CD14-positive monocyte (primary cell): Measurements from ENCODE around the gene GNAL. TPM values are rescaled to one million over a fixed set of nuclear protein-coding genes. Genes with fewer than 3 reads are reported as not detected.

ENCODE experiments used
- DNase-seq, 3 donors: peaks; one replicate each; pipeline ENCODE4 v3.0.0-alpha.2; 2011 to 2022
- H2AFZ ChIP-seq: 2 replicates; pipeline ENCODE4 v1.6.0; 2012; ENCODE audit warnings: mild to moderate bottlenecking, low read depth, low read length, inconsistent platforms; ENCODE audit not compliant: insufficient read depth, poor library complexity, severe bottlenecking
- H3K27ac ChIP-seq, 2 donors: 1 replicate in 1 of 2; 2 replicates in 1 of 2; pipeline ENCODE4 v1.5.1; 2012 to 2013; ENCODE audit warnings: low read length in 2 of 2, control low read depth in 1 of 2, inconsistent platforms in 1 of 2, low read depth in 1 of 2, mild to moderate bottlenecking in 1 of 2
- H3K27me3 ChIP-seq, 2 donors: one replicate each; pipeline versions ENCODE4 v1.6.0 to v1.6.1; 2011 to 2013; ENCODE audit warnings: low read length in 2 of 2; ENCODE audit not compliant: control insufficient read depth in 2 of 2, insufficient read depth in 2 of 2
- H3K36me3 ChIP-seq, 2 donors: replicated peaks in 1 of 2; 1 replicate in 1 of 2; 2 replicates in 1 of 2; pipeline versions ENCODE4 v1.5.1 to v1.6.1; 2012 to 2013; ENCODE audit warnings: low read length in 2 of 2, control low read depth in 1 of 2, inconsistent platforms in 1 of 2, mild to moderate bottlenecking in 1 of 2; ENCODE audit not compliant: insufficient read depth in 2 of 2, control insufficient read depth in 1 of 2
- H3K4me1 ChIP-seq, 2 donors: 1 replicate in 1 of 2; 2 replicates in 1 of 2; pipeline versions ENCODE4 v1.5.1 to v1.6.1; 2012 to 2013; ENCODE audit warnings: low read length in 2 of 2, control low read depth in 1 of 2, inconsistent platforms in 1 of 2, mild to moderate bottlenecking in 1 of 2, moderate library complexity in 1 of 2; ENCODE audit not compliant: insufficient read depth in 2 of 2, control insufficient read depth in 1 of 2
- H3K4me2 ChIP-seq: replicated peaks from 2 replicates; pipeline ENCODE3; 2012; ENCODE audit warnings: low read length, moderate library complexity, mild to moderate bottlenecking; ENCODE audit not compliant: poor library complexity, severe bottlenecking; ENCODE audit errors: extremely low read depth
- H3K4me3 ChIP-seq, 3 experiments: fragments of 200-600 bp in 1 of 3; sonication (generic) in 1 of 3; replicated peaks in 1 of 3; 1 replicate in 2 of 3; 2 replicates in 1 of 3; pipeline ENCODE4 v1.5.1; 2011 to 2013; ENCODE audit warnings: low read length in 3 of 3, mild to moderate bottlenecking in 3 of 3, control low read depth in 2 of 3, low read depth in 2 of 3, inconsistent platforms in 1 of 3, moderate library complexity in 1 of 3
- H3K79me2 ChIP-seq: 2 replicates; pipeline ENCODE4 v1.6.0; 2012; ENCODE audit warnings: mild to moderate bottlenecking, control low read depth, inconsistent platforms, low read length, moderate library complexity; ENCODE audit not compliant: insufficient read depth
- H3K9ac ChIP-seq: 2 replicates; pipeline ENCODE4 v1.6.0; 2017; ENCODE audit warnings: low read length, mild to moderate bottlenecking; ENCODE audit not compliant: insufficient read depth, poor library complexity, severe bottlenecking
- H3K9me3 ChIP-seq, 2 donors: replicated peaks in 1 of 2; 1 replicate in 1 of 2; 2 replicates in 1 of 2; pipeline versions ENCODE4 v1.5.1 to v1.6.1; 2012 to 2013; ENCODE audit warnings: low read length in 2 of 2, control low read depth in 1 of 2; ENCODE audit not compliant: control insufficient read depth in 1 of 2, insufficient read depth in 1 of 2
- H4K20me1 ChIP-seq: 2 replicates; pipeline ENCODE4 v1.6.0; 2012; ENCODE audit warnings: mild to moderate bottlenecking, low read length, control low read depth, moderate library complexity; ENCODE audit not compliant: insufficient read depth
- H3K27ac Mint-ChIP-seq, 7 donors: one replicate each; pipeline ENCODE4 v1.8.0; 2020; ENCODE audit warnings: mild to moderate bottlenecking in 7 of 7, mixed read lengths in 7 of 7, moderate library complexity in 6 of 7, inconsistent platforms in 2 of 7
- H3K27me3 Mint-ChIP-seq, 3 donors: one replicate each; pipeline ENCODE4 v1.8.0; 2021 to 2022; ENCODE audit warnings: low read depth in 3 of 3, mild to moderate bottlenecking in 3 of 3, mixed read lengths in 3 of 3, moderate library complexity in 3 of 3, inconsistent platforms in 1 of 3
- H3K36me3 Mint-ChIP-seq, 2 donors: one replicate each; pipeline ENCODE4 v1.8.0; 2020; ENCODE audit warnings: mixed read lengths in 2 of 2, inconsistent platforms in 1 of 2, mild to moderate bottlenecking in 1 of 2
- H3K4me1 Mint-ChIP-seq: one replicate; pipeline ENCODE4 v1.8.0; 2020; ENCODE audit warnings: mild to moderate bottlenecking, mixed read lengths
- H3K4me3 Mint-ChIP-seq, 2 donors: one replicate each; pipeline ENCODE4 v1.8.0; 2020; ENCODE audit warnings: mild to moderate bottlenecking in 2 of 2, mixed read lengths in 2 of 2, moderate library complexity in 1 of 2
- H3K9me3 Mint-ChIP-seq, 7 donors: one replicate each; pipeline ENCODE4 v1.8.0; 2020 to 2022; ENCODE audit warnings: mixed read lengths in 7 of 7, mild to moderate bottlenecking in 6 of 7, moderate library complexity in 6 of 7, inconsistent platforms in 2 of 7
- whole genome bisulfite sequencing: methylation state at CpG from one replicate; pipeline ENCODE4 v1.1.5; 2013; ENCODE audit warnings: missing lambda C conversion rate; ENCODE audit not compliant: insufficient coverage; 5-methylcytosine and 5-hydroxymethylcytosine counted together
- intact Hi-C, 2 donors: fragments of 100-400 bp; cut with micrococcal nuclease; formaldehyde crosslinking; loops; one replicate each; pipeline versions ENCODE4 v1.15.0 to v1.15.1; 2023
- polyA plus RNA-seq, 3 donors: library from polyadenylated mRNA; depleted of rRNA in 1 of 3; unstranded in 2 of 3; stranded (reverse) in 1 of 3; fragments of 300-500 nt in 2 of 3; fragments of >200 nt in 1 of 3; fragmentation: Illumina TruSeq in 2 of 3; gene quantifications; 1 replicate in 2 of 3; 2 replicates in 1 of 3; pipeline ENCODE4 v1.2.3, GENCODE V29; 2012 to 2021
- TF ChIP-seq, protein P1 (sequence below): fragments of 200-600 bp; IDR thresholded peaks from one replicate; pipeline ENCODE4 v1.8.0; 2022; ENCODE audit warnings: antibody characterized with exemption, mild to moderate bottlenecking

Gene GNAL
- polyA plus RNA-seq, 3 donors: 0.01 to 0.03 TPM; not detected in 1

DNA sequence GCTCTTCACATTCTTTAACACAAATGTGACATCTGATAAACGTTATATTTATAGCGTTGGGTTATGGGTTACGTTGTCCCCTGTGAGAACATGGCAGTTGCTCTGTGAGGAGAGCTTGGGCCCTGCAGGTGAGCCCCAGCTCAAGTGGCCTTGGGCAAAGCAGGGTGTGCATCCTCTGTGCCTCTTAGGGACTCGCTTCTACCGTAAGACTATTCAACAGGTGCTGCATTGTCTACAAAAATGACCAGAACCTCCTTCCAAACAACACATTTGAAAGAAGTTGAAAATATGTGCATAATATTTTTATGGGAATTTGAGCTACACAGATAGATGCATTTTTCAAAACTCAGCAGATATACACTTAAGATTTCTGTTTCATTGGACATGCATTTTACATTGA is 145.7 kb downstream of the GNAL start:
- Mint-ChIP-seq H3K27ac (no peak overlapping the region), H3K27me3 (peaks cover 1 to 6% (median 2%) of the 10 kb centered on the region in 3 donors), H3K9me3 (peaks cover 0 to 2% (median 0%) of the 10 kb centered on the region in 7 donors), H3K4me3 (no peak overlapping the region), H3K4me1 (peaks cover 4% of the 10 kb centered on the region), H3K36me3 (no peaks in the 10 kb centered on the region)
- Histone ChIP-seq H3K36me3 (no peaks in the 10 kb centered on the region), H3K9me3 (no peaks in the 10 kb centered on the region), H3K27me3 (no peaks in the 10 kb centered on the region), H3K79me2 (no peaks in the 10 kb centered on the region), H4K20me1 (no peaks in the 10 kb centered on the region), H3K4me1 (no peaks in the 10 kb centered on the region), H3K4me3 (no peak overlapping the region), H2AFZ (no peak overlapping the region), H3K27ac (no peak overlapping the region), H3K9ac (no peak overlapping the region), H3K4me2 (no peak overlapping the region)
- WGBS: 92% methylated on average over 3 of the region's 5 CpGs
- TF ChIP-seq, protein P1, sequence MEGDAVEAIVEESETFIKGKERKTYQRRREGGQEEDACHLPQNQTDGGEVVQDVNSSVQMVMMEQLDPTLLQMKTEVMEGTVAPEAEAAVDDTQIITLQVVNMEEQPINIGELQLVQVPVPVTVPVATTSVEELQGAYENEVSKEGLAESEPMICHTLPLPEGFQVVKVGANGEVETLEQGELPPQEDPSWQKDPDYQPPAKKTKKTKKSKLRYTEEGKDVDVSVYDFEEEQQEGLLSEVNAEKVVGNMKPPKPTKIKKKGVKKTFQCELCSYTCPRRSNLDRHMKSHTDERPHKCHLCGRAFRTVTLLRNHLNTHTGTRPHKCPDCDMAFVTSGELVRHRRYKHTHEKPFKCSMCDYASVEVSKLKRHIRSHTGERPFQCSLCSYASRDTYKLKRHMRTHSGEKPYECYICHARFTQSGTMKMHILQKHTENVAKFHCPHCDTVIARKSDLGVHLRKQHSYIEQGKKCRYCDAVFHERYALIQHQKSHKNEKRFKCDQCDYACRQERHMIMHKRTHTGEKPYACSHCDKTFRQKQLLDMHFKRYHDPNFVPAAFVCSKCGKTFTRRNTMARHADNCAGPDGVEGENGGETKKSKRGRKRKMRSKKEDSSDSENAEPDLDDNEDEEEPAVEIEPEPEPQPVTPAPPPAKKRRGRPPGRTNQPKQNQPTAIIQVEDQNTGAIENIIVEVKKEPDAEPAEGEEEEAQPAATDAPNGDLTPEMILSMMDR: no peak
- DNase-seq: no peak
- intact Hi-C loops: no loop called here

DNA sequence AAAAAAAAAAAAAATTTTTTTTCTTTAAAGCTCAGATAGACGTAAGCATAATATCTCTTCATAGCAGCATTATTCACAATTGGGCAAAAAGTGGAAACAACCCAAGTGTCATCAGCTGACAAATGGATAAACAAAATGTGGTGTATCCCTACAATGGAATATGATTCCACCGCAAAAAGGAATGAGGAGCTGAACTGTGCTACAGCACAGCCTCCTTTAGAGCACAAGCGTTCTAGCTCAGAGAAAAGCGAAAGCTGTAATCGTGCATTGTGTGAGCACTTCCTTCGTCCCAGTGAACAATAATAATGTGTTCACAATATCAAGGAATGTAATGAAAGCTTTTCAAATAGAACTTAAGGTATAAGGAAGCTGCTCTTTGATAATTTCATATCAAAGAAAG is 150.5 kb downstream of the GNAL start:
- no peak for DNase-seq
- H3K9me3 ChIP-seq: no peaks in the 10 kb centered on the region

More for the DNA sequence above, 150.5 kb downstream of the GNAL start:
- Mint-ChIP-seq H3K4me1 (peaks cover 4% of the 10 kb centered on the region), H3K27ac (no peak overlapping the region), H3K4me3 (no peak overlapping the region), H3K36me3 (no peaks in the 10 kb centered on the region), H3K27me3 (peaks cover 0 to 8% (median 6%) of the 10 kb centered on the region in 3 donors), H3K9me3 (peaks cover 0 to 2% (median 0%) of the 10 kb centered on the region in 7 donors)
- intact Hi-C loops: no loop called here
- Histone ChIP-seq H3K4me1 (no peaks in the 10 kb centered on the region), H3K27me3 (no peaks in the 10 kb centered on the region), H4K20me1 (no peaks in the 10 kb centered on the region), H2AFZ (no peak overlapping the region), H3K79me2 (no peaks in the 10 kb centered on the region), H3K9ac (no peak overlapping the region), H3K4me2 (no peak overlapping the region), H3K4me3 (no peak overlapping the region), H3K36me3 (no peaks in the 10 kb centered on the region), H3K27ac (no peak overlapping the region)
- WGBS: 100% methylated on average over 1 of the region's 6 CpGs
- TF ChIP-seq, protein P1: no peak
